ENCODE measurements around the gene WSB2.

WSB2 gene

DNA sequence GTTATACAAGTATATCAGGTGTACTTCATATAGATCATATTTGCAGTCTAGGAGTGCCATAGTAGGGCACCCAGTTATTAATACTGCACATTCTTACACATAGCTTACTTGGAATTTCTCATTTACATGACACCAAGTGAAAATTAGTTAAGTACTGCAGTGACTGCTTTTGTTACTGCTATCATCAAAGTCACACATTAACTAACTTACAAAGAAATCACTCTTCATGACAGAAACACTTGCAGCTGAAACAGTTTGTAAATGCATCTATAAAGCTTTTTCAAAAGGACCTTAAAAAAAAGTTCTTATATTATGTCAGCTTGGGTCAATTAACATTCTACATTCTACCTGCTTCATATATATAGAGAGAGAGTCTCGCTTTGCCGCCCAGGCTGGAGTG is 62.3 kb downstream of the WSB2 start:
- DNase-seq (ENCODE audit: low read depth in 4 of 4, low spot score in 1 of 4): no peak

- DNase-seq (ENCODE audit: low read depth in 4 of 4, low spot score in 1 of 4): no peak
These were observed 66.2 kb downstream of the WSB2 start for GRCh38 chr12:117994551-117995438.

GRCh38 chr12:117986705-117987469 is 74.1 kb downstream of the WSB2 start:
- no peak for DNase-seq (ENCODE audit: low read depth in 4 of 4, low spot score in 1 of 4)

DNA sequence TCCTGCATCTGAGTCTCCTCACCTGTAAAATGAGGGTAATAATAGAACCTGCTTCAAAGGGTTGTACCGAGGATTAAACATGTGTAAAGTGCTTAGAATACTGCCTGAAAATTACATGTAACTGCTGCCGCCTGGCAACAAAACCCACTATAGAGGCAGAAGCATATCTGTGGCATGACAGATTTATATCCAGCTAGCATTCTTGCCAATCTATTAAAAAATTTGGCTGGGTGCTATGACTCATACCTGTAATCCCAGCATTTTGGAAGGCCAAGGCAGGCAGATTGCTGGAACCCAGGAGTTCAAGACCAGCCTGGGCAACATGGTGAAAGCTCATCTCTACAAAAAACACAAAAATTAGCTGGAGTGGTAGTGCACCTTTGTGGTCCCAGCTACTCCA is 75.8 kb downstream of the WSB2 start:
- no peak for DNase-seq (ENCODE audit: low read depth in 4 of 4, low spot score in 1 of 4)
